ENCODE data around the gene PRPF4. TPM values are rescaled to one million over a fixed set of nuclear protein-coding genes. Genes with fewer than 3 reads are reported as not detected.

PRPF4 gene
- total RNA-seq, 2 donors from 2014 or later = 34.0 to 49.0 TPM

DNA sequence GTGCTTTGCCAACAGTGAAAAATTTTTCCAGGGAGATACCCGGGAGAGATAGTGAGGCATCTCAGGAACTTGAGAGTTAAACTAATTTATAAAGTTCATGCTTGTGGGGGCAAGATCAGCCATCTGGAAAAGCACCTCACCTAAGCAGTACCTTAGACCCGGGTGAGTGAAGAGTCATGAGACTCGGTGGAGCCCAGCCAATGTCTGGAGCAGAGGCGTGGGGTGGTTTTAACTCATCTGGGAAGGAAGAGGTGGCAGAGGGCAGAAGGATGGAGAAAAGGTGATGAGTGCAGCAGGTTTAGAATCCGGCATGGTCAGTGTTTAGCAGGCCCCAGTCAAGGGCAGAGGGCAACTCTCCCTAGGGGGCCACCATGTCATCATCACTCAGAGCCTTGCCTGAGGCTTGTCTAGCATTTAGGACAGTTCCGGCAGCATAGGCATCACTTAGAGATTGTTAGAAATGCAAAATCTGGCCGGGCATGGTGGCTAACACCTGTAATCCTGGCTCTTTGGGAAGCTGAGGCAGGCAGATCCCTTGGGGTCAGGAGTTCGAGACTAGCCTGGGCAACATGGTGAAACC lies 32.0 kb downstream of the PRPF4 start:
- no peaks in the 10 kb centered on the region for H3K36me3 Mint-ChIP-seq (ENCODE audit: insufficient read depth in 2 of 2)
- H3K27ac Mint-ChIP-seq = no peak overlapping the region

GRCh38 chr9:113309204-113309813 lies 33.9 kb downstream of the PRPF4 start:
- Mint-ChIP-seq H3K36me3 (ENCODE audit: insufficient read depth in 2 of 2) (no peaks in the 10 kb centered on the region), H3K27ac (no peak overlapping the region), H3K9me3 (no peaks in the 10 kb centered on the region), H3K27me3 (ENCODE audit: low read depth) (no peaks in the 10 kb centered on the region), H3K4me1 (ENCODE audit: low read depth) (peaks cover 5% of the 10 kb centered on the region), H3K4me3 (no peak overlapping the region)
- peak in 1 of 2 donors; percentile 55 for ATAC-seq (replicated peaks in 1 of 2)
- peak; percentile 8 to 35 for DNase-seq

More for the DNA sequence above, 32.0 kb downstream of the PRPF4 start:
- Mint-ChIP-seq H3K27me3 (ENCODE audit: low read depth) (no peaks in the 10 kb centered on the region), H3K9me3 (no peaks in the 10 kb centered on the region), H3K4me3 (no peak overlapping the region), H3K4me1 (ENCODE audit: low read depth) (peaks cover 5% of the 10 kb centered on the region)
- DNase-seq (no peak), ATAC-seq (replicated peaks in 1 of 2) (no peak)

DNA sequence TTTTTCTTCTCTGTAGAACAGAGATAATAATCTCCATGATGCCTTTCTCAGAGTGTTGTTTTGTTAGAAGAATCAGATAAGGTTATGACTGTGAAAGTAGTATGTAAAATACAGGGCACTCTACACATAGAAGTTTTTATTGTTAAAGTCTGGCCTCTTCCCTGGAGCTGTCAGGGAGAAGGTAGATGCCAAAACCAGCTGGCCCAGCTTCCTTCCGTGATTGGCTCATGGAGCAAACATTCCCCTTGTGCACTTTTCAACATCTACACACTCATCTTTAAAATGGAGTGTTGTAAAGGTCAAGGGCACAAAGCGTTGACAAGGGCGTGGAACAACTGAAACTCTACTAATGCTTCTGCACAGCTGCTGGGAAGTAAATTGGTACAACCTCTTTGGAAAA lies 35.1 kb downstream of the PRPF4 start:
- Mint-ChIP-seq H3K27me3 (ENCODE audit: low read depth) (no peaks in the 10 kb centered on the region), H3K9me3 (no peaks in the 10 kb centered on the region), H3K27ac (no peak overlapping the region), H3K4me1 (ENCODE audit: low read depth) (peaks cover 5% of the 10 kb centered on the region), H3K4me3 (no peak overlapping the region), H3K36me3 (ENCODE audit: insufficient read depth in 2 of 2) (no peaks in the 10 kb centered on the region)
- DNase-seq (no peak), ATAC-seq (replicated peaks in 1 of 2) (no peak)

GRCh38 chr9:113311961-113312360 lies 36.5 kb downstream of the PRPF4 start:
- no peak overlapping the region for H3K4me3 Mint-ChIP-seq
- H3K27ac Mint-ChIP-seq = no peak overlapping the region
- H3K27me3 Mint-ChIP-seq (ENCODE audit: low read depth) = no peaks in the 10 kb centered on the region
- no peak for ATAC-seq (replicated peaks in 1 of 2)
- H3K36me3 Mint-ChIP-seq (ENCODE audit: insufficient read depth in 2 of 2) = no peaks in the 10 kb centered on the region
- no peak for DNase-seq
- H3K4me1 Mint-ChIP-seq (ENCODE audit: low read depth) = peaks cover 5% of the 10 kb centered on the region
- H3K9me3 Mint-ChIP-seq = no peaks in the 10 kb centered on the region

- Mint-ChIP-seq H3K27ac (no peak overlapping the region), H3K36me3 (ENCODE audit: insufficient read depth in 2 of 2) (no peaks in the 10 kb centered on the region), H3K4me1 (ENCODE audit: low read depth) (peaks cover 5% of the 10 kb centered on the region), H3K27me3 (ENCODE audit: low read depth) (no peaks in the 10 kb centered on the region), H3K4me3 (no peak overlapping the region), H3K9me3 (no peaks in the 10 kb centered on the region)
- ATAC-seq (replicated peaks in 1 of 2) (no peak), DNase-seq (no peak)
Observed at GRCh38 chr9:113313261-113313660, 37.8 kb downstream of the PRPF4 start.

- H3K27ac Mint-ChIP-seq = no peak overlapping the region
- no peak for ATAC-seq (replicated peaks in 1 of 2)
- H3K9me3 Mint-ChIP-seq = no peaks in the 10 kb centered on the region
Observed at GRCh38 chr9:113315231-113315630, 39.8 kb downstream of the PRPF4 start.

DNA sequence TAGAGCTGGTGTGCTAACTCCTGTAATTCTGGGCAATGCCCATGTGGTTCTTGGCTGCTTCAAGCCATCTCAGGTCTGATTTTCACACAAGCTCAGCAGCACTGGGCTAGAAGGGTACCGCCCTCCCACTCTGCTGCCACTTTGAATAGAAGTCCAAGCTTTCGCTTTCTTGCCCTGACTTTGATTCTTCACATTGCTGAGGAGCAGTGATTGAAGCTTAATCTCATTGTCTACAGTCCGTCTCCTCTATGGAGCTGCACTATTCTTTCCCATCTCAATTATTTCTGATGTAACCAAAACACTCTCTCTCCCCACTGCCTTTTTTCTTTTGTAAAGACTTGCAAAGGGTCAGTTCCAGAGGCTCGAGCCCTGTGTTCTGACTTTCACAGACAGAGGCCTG lies 40.6 kb downstream of the PRPF4 start:
- H3K4me3 Mint-ChIP-seq = no peak overlapping the region
- no peak for ATAC-seq (replicated peaks in 1 of 2)

More at GRCh38 chr9:113315231-113315630, 39.8 kb downstream of the PRPF4 start:
- Mint-ChIP-seq H3K4me1 (ENCODE audit: low read depth) (peaks cover 3% of the 10 kb centered on the region), H3K36me3 (ENCODE audit: insufficient read depth in 2 of 2) (no peaks in the 10 kb centered on the region), H3K27me3 (ENCODE audit: low read depth) (no peaks in the 10 kb centered on the region), H3K4me3 (no peak overlapping the region)
- DNase-seq = no peak

DNA sequence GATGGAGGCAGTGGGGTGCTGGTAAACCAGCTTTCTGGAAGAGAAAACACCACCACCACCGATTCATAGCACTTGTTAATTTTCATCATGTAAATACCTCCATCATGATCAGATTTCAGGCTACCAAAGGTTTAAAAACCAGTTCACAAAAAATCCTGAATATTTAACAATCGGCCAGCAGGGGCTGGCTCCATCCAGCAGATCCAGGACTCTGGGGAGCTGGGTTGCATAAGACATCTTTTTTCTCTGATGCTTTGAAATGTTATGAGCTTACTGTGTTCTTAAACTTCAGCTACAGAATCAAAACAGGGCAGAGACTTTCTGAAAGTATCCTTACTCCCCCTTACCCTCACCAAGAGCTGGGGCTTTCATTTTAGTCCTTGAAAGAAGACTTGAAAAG lies 42.3 kb downstream of the PRPF4 start:
- no peak overlapping the region for H3K4me3 Mint-ChIP-seq
- DNase-seq = no peak
- H3K9me3 Mint-ChIP-seq = no peaks in the 10 kb centered on the region
- ATAC-seq (replicated peaks in 1 of 2) = no peak
- no peak overlapping the region for H3K27ac Mint-ChIP-seq
- H3K4me1 Mint-ChIP-seq (ENCODE audit: low read depth) = no peaks in the 10 kb centered on the region
- H3K27me3 Mint-ChIP-seq (ENCODE audit: low read depth) = no peaks in the 10 kb centered on the region
- H3K36me3 Mint-ChIP-seq (ENCODE audit: insufficient read depth in 2 of 2) = no peaks in the 10 kb centered on the region

More for the DNA sequence above, 40.6 kb downstream of the PRPF4 start:
- no peak for DNase-seq
- Mint-ChIP-seq H3K36me3 (ENCODE audit: insufficient read depth in 2 of 2) (no peaks in the 10 kb centered on the region), H3K27ac (no peak overlapping the region), H3K27me3 (ENCODE audit: low read depth) (no peaks in the 10 kb centered on the region), H3K4me1 (ENCODE audit: low read depth) (no peaks in the 10 kb centered on the region), H3K9me3 (no peaks in the 10 kb centered on the region)

- no peak overlapping the region for H3K4me3 Mint-ChIP-seq
- no peak for DNase-seq
- H3K36me3 Mint-ChIP-seq (ENCODE audit: insufficient read depth in 2 of 2) = no peaks in the 10 kb centered on the region
- no peaks in the 10 kb centered on the region for H3K4me1 Mint-ChIP-seq (ENCODE audit: low read depth)
- ATAC-seq (replicated peaks in 1 of 2) = no peak
- no peaks in the 10 kb centered on the region for H3K27me3 Mint-ChIP-seq (ENCODE audit: low read depth)
- no peak overlapping the region for H3K27ac Mint-ChIP-seq
- no peaks in the 10 kb centered on the region for H3K9me3 Mint-ChIP-seq
Observed at GRCh38 chr9:113319054-113319453, 43.6 kb downstream of the PRPF4 start.

GRCh38 chr9:113320051-113320450 lies 44.6 kb downstream of the PRPF4 start:
- H3K9me3 Mint-ChIP-seq = no peaks in the 10 kb centered on the region
- ATAC-seq (replicated peaks in 1 of 2) (no peak), DNase-seq (no peak)
- H3K27me3 Mint-ChIP-seq (ENCODE audit: low read depth) = no peaks in the 10 kb centered on the region
- H3K4me1 Mint-ChIP-seq (ENCODE audit: low read depth) = no peaks in the 10 kb centered on the region
- H3K36me3 Mint-ChIP-seq (ENCODE audit: insufficient read depth in 2 of 2) = no peaks in the 10 kb centered on the region
- H3K4me3 Mint-ChIP-seq = no peak overlapping the region
- no peak overlapping the region for H3K27ac Mint-ChIP-seq

GRCh38 chr9:113322671-113323070 lies 47.2 kb downstream of the PRPF4 start:
- no peaks in the 10 kb centered on the region for H3K9me3 Mint-ChIP-seq
- no peak overlapping the region for H3K4me3 Mint-ChIP-seq
- no peaks in the 10 kb centered on the region for H3K27me3 Mint-ChIP-seq (ENCODE audit: low read depth)
- DNase-seq = no peak
- ATAC-seq (replicated peaks in 1 of 2) = no peak
- no peaks in the 10 kb centered on the region for H3K36me3 Mint-ChIP-seq (ENCODE audit: insufficient read depth in 2 of 2)
- no peak overlapping the region for H3K27ac Mint-ChIP-seq
- H3K4me1 Mint-ChIP-seq (ENCODE audit: low read depth) = no peaks in the 10 kb centered on the region

GRCh38 chr9:113326230-113326629 lies 50.8 kb downstream of the PRPF4 start:
- no peak for ATAC-seq (replicated peaks in 1 of 2)

DNA sequence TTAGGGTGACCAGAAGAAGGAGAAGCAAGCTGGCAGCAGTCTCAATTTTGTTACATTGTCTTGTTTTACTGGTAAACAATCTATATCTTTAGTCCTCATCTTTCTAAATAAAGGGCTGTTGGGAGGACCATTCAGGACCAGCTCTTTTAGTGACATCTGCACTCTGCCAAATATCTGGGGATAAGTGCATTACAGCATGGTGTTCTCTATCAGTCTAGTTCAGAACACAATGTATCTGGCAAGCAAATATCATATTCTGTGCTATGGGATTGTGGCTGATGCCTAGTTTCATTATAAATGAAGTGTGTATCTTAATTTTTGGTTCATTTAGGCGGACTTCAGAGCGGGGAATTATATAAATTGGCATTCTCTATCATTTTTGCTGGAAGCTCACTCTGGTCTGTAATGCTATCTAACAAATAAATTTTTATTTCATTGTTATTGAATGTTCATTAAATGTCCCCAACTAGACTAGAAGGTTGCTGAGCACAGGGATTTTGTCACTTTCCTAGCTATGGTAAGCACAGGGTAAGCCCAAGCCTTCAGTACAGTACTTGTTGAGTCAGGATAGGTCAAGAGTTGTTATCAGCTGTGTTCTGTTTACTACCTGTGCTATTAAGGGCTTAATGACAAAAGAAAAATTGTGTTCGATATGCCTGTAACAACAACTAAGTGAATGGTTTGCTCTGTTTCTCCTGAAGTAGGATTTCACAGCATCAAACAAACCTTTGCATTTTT lies 52.8 kb downstream of the PRPF4 start:
- Mint-ChIP-seq H3K4me3 (no peak overlapping the region), H3K36me3 (ENCODE audit: insufficient read depth in 2 of 2) (no peaks in the 10 kb centered on the region), H3K27me3 (ENCODE audit: low read depth) (no peaks in the 10 kb centered on the region), H3K4me1 (ENCODE audit: low read depth) (no peaks in the 10 kb centered on the region), H3K27ac (no peak overlapping the region), H3K9me3 (no peaks in the 10 kb centered on the region)
- no peak for ATAC-seq (replicated peaks in 1 of 2)
- DNase-seq = no peak

More at GRCh38 chr9:113326230-113326629, 50.8 kb downstream of the PRPF4 start:
- no peaks in the 10 kb centered on the region for H3K36me3 Mint-ChIP-seq (ENCODE audit: insufficient read depth in 2 of 2)
- no peak overlapping the region for H3K4me3 Mint-ChIP-seq
- H3K27ac Mint-ChIP-seq = no peak overlapping the region
- no peaks in the 10 kb centered on the region for H3K4me1 Mint-ChIP-seq (ENCODE audit: low read depth)
- H3K9me3 Mint-ChIP-seq = no peaks in the 10 kb centered on the region
- H3K27me3 Mint-ChIP-seq (ENCODE audit: low read depth) = no peaks in the 10 kb centered on the region
- DNase-seq = no peak
